Mesenchymal stem cell (in vitro differentiated cells and primary cell): ENCODE measurements around the gene C18orf63.

Experiments
- DNase-seq: peaks from one replicate; pipeline ENCODE4 v3.0.0-alpha.2; 2013
- H2AFZ ChIP-seq: one replicate; pipeline ENCODE4 v1.6.1; 2013; ENCODE audit warnings: low read depth, mild to moderate bottlenecking, control low read depth, inconsistent platforms, low read length, moderate library complexity
- H2AK5ac ChIP-seq: 2 replicates; pipeline ENCODE4 v1.6.1; 2013; ENCODE audit warnings: low read length, moderate library complexity, mild to moderate bottlenecking, inconsistent platforms; ENCODE audit not compliant: severe bottlenecking
- H2BK120ac ChIP-seq: one replicate; pipeline ENCODE4 v1.6.1; 2013; ENCODE audit warnings: low read depth, mild to moderate bottlenecking, inconsistent platforms, low read length, moderate library complexity
- H2BK12ac ChIP-seq, 2 experiments: one replicate each; pipeline ENCODE4 v1.6.1; 2013; ENCODE audit warnings: inconsistent platforms in 2 of 2, low read length in 2 of 2, mild to moderate bottlenecking in 2 of 2, moderate library complexity in 2 of 2, control low read depth in 1 of 2
- H2BK15ac ChIP-seq: one replicate; pipeline ENCODE4 v1.6.1; 2013; ENCODE audit warnings: mild to moderate bottlenecking, low read depth, inconsistent platforms; ENCODE audit not compliant: poor library complexity, severe bottlenecking
- H2BK5ac ChIP-seq: 2 replicates; pipeline ENCODE4 v1.6.1; 2013; ENCODE audit warnings: low read depth, mild to moderate bottlenecking, low read length, control low read depth, inconsistent platforms; ENCODE audit not compliant: poor library complexity, severe bottlenecking
- H3K14ac ChIP-seq, 2 experiments: one replicate each; pipeline ENCODE4 v1.6.1; 2013; ENCODE audit warnings: inconsistent platforms in 2 of 2, low read length in 2 of 2, control low read depth in 1 of 2, mild to moderate bottlenecking in 1 of 2, moderate library complexity in 1 of 2
- H3K18ac ChIP-seq, 2 experiments: one replicate each; pipeline ENCODE4 v1.6.1; 2013; ENCODE audit warnings: inconsistent platforms in 2 of 2, low read length in 2 of 2, control low read depth in 1 of 2, low read depth in 1 of 2, mild to moderate bottlenecking in 1 of 2
- H3K23ac ChIP-seq, 2 experiments: one replicate each; pipeline ENCODE4 v1.6.1; 2013; ENCODE audit warnings: inconsistent platforms in 2 of 2, low read length in 2 of 2, mild to moderate bottlenecking in 2 of 2, moderate library complexity in 2 of 2, control low read depth in 1 of 2
- H3K27ac ChIP-seq: 2 replicates; pipeline ENCODE4 v1.5.1; 2013; ENCODE audit warnings: mild to moderate bottlenecking, moderate library complexity, low read length, control low read depth, inconsistent platforms; ENCODE audit not compliant: poor library complexity, severe bottlenecking
- H3K27me3 ChIP-seq, 2 experiments: 2 replicates each; pipeline versions ENCODE4 v1.6.1 to v1.7.0; 2013; ENCODE audit warnings: low read length in 2 of 2, mild to moderate bottlenecking in 2 of 2, moderate library complexity in 2 of 2, control low read depth in 1 of 2, inconsistent platforms in 1 of 2; ENCODE audit not compliant: control insufficient read depth in 1 of 2, insufficient read depth in 1 of 2
- H3K36me3 ChIP-seq, 2 experiments: 2 replicates each; pipeline versions ENCODE4 v1.6.1 to v1.7.0; 2013; ENCODE audit warnings: low read length in 2 of 2, control low read depth in 1 of 2, inconsistent platforms in 1 of 2, low read depth in 1 of 2, mild to moderate bottlenecking in 1 of 2; ENCODE audit not compliant: insufficient read depth in 2 of 2, control insufficient read depth in 1 of 2
- H3K4ac ChIP-seq, 2 experiments: one replicate each; pipeline ENCODE4 v1.6.1; 2013; ENCODE audit warnings: inconsistent platforms in 2 of 2, low read length in 2 of 2, mild to moderate bottlenecking in 2 of 2, moderate library complexity in 2 of 2, control low read depth in 1 of 2, low read depth in 1 of 2
- H3K4me1 ChIP-seq: 2 replicates; pipeline ENCODE4 v1.6.1; 2013; ENCODE audit warnings: low read depth, low read length, control low read depth; ENCODE audit not compliant: control insufficient read depth, insufficient read depth
- H3K4me2 ChIP-seq: 2 replicates; pipeline ENCODE4 v1.6.1; 2013; ENCODE audit warnings: low read length, mild to moderate bottlenecking, inconsistent platforms; ENCODE audit not compliant: poor library complexity, severe bottlenecking
- H3K4me3 ChIP-seq, 2 experiments: 2 replicates each; pipeline versions ENCODE4 v1.5.1 to v1.7.0; 2013; ENCODE audit warnings: low read length in 2 of 2, mild to moderate bottlenecking in 2 of 2, control low read depth in 1 of 2, low read depth in 1 of 2; ENCODE audit not compliant: insufficient read depth in 1 of 2
- H3K79me1 ChIP-seq: replicated peaks from 2 replicates; pipeline ENCODE4 v1.6.1; 2013; ENCODE audit warnings: mild to moderate bottlenecking, control low read depth, low read length, inconsistent platforms; ENCODE audit not compliant: poor library complexity, severe bottlenecking
- H3K9ac ChIP-seq: 2 replicates; pipeline ENCODE4 v1.7.0; 2013; ENCODE audit warnings: mild to moderate bottlenecking, low read length, moderate library complexity
- H3K9me3 ChIP-seq: 2 replicates; pipeline ENCODE4 v1.7.0; 2013; ENCODE audit warnings: mild to moderate bottlenecking, low read length; ENCODE audit not compliant: control insufficient read depth
- H4K8ac ChIP-seq: one replicate; pipeline ENCODE4 v1.6.1; 2013; ENCODE audit warnings: inconsistent platforms, mild to moderate bottlenecking, low read length, moderate library complexity
- H4K91ac ChIP-seq: one replicate; pipeline ENCODE4 v1.6.1; 2013; ENCODE audit warnings: mild to moderate bottlenecking, low read length, inconsistent platforms
- WGBS: methylation state at CpG from one replicate; pipeline ENCODE4 v1.1.7; 2013; ENCODE audit warnings: mixed read lengths; 5-methylcytosine and 5-hydroxymethylcytosine counted together

C18orf63 gene

GRCh38 chr18:74390900-74391299 lies 75.3 kb downstream of the C18orf63 start:
- Histone ChIP-seq H3K14ac (no peak overlapping the region), H2AFZ (no peak overlapping the region), H2BK120ac (no peak overlapping the region), H3K4me1 (no peaks in the 10 kb centered on the region), H2BK5ac (no peak overlapping the region), H2BK15ac (no peak overlapping the region), H3K36me3 (no peaks in the 10 kb centered on the region), H3K4me3 (no peak overlapping the region), H3K27me3 (peaks cover 14 to 44% of the 10 kb centered on the region in 2 experiments), H3K79me1 (no peaks in the 10 kb centered on the region), H3K4ac (no peak overlapping the region), H3K23ac (no peak overlapping the region), H3K18ac (no peak overlapping the region), H3K27ac (no peak overlapping the region), H3K9me3 (no peaks in the 10 kb centered on the region), H4K91ac (no peak overlapping the region), H4K8ac (no peak overlapping the region), H2BK12ac (no peak overlapping the region), H2AK5ac (no peak overlapping the region), H3K9ac (no peak overlapping the region), H3K4me2 (no peak overlapping the region)
- WGBS = 79% methylated on average over 3 of the region's 3 CpGs
- no peak for DNase-seq

GRCh38 chr18:74392323-74392722 lies 76.7 kb downstream of the C18orf63 start:
- no peak overlapping the region for H2AK5ac ChIP-seq
- no peak overlapping the region for H3K4me2 ChIP-seq
- peaks cover 14 to 48% of the 10 kb centered on the region in 2 experiments for H3K27me3 ChIP-seq

GRCh38 chr18:74395006-74395405 lies 79.4 kb downstream of the C18orf63 start:
- H2BK120ac ChIP-seq = no peak overlapping the region
- no peak overlapping the region for H3K18ac ChIP-seq
- no peak overlapping the region for H3K4me2 ChIP-seq
- no peak overlapping the region for H3K9ac ChIP-seq
- no peak overlapping the region for H3K23ac ChIP-seq
- no peak overlapping the region for H2AK5ac ChIP-seq
- H2BK5ac ChIP-seq = no peak overlapping the region
- WGBS = 84% methylated on average over 4 of the region's 7 CpGs
- H2BK12ac ChIP-seq = no peak overlapping the region
- no peak overlapping the region for H3K4me3 ChIP-seq
- no peak for DNase-seq
- H3K9me3 ChIP-seq = no peaks in the 10 kb centered on the region
- no peak overlapping the region for H3K4ac ChIP-seq
- H2BK15ac ChIP-seq = no peak overlapping the region
- H4K8ac ChIP-seq = no peak overlapping the region
- no peaks in the 10 kb centered on the region for H3K4me1 ChIP-seq
- H3K14ac ChIP-seq = no peak overlapping the region
- no peak overlapping the region for H4K91ac ChIP-seq
- H3K79me1 ChIP-seq = no peaks in the 10 kb centered on the region
- peaks cover 14 to 67% of the 10 kb centered on the region in 2 experiments for H3K27me3 ChIP-seq
- H3K36me3 ChIP-seq = no peaks in the 10 kb centered on the region
- no peak overlapping the region for H2AFZ ChIP-seq
- H3K27ac ChIP-seq = no peak overlapping the region

More at GRCh38 chr18:74392323-74392722, 76.7 kb downstream of the C18orf63 start:
- Histone ChIP-seq H2BK15ac (no peak overlapping the region), H3K4me1 (no peaks in the 10 kb centered on the region), H3K79me1 (no peaks in the 10 kb centered on the region), H4K8ac (no peak overlapping the region), H2BK12ac (no peak overlapping the region), H3K4me3 (no peak overlapping the region), H3K14ac (no peak overlapping the region), H3K27ac (no peak overlapping the region), H2BK5ac (no peak overlapping the region), H3K4ac (no peak overlapping the region), H3K9me3 (no peaks in the 10 kb centered on the region), H3K36me3 (no peaks in the 10 kb centered on the region), H2AFZ (no peak overlapping the region), H3K9ac (no peak overlapping the region), H3K18ac (no peak overlapping the region), H4K91ac (no peak overlapping the region), H2BK120ac (no peak overlapping the region), H3K23ac (no peak overlapping the region)
- DNase-seq = no peak
- 72% methylated on average over 3 of the region's 4 CpGs for WGBS

- no peak overlapping the region for H2BK12ac ChIP-seq
- WGBS = 92% methylated on average over 9 of the region's 9 CpGs
- H3K27me3 ChIP-seq = peaks cover 14 to 70% of the 10 kb centered on the region in 2 experiments
- no peaks in the 10 kb centered on the region for H3K4me1 ChIP-seq
- no peak overlapping the region for H3K18ac ChIP-seq
- H2AK5ac ChIP-seq = no peak overlapping the region
- H3K4ac ChIP-seq = no peak overlapping the region
- no peak overlapping the region for H3K27ac ChIP-seq
- no peak overlapping the region for H3K9ac ChIP-seq
- no peak overlapping the region for H2BK120ac ChIP-seq
- no peaks in the 10 kb centered on the region for H3K9me3 ChIP-seq
- H3K36me3 ChIP-seq = no peaks in the 10 kb centered on the region
- H3K14ac ChIP-seq = no peak overlapping the region
- H3K23ac ChIP-seq = no peak overlapping the region
- no peaks in the 10 kb centered on the region for H3K79me1 ChIP-seq
- no peak overlapping the region for H3K4me2 ChIP-seq
- no peak overlapping the region for H4K8ac ChIP-seq
- no peak overlapping the region for H4K91ac ChIP-seq
- H3K4me3 ChIP-seq = no peak overlapping the region
- H2BK5ac ChIP-seq = no peak overlapping the region
- no peak for DNase-seq
- no peak overlapping the region for H2AFZ ChIP-seq
- H2BK15ac ChIP-seq = no peak overlapping the region
Observed at GRCh38 chr18:74395648-74396154, 80.1 kb downstream of the C18orf63 start.
